Measurements from ENCODE around the gene CDX2.
"Not testable (repeated sequence)": the region's sequence is repeated elsewhere in the genome, so short reads cannot be mapped to it uniquely, and the experiment has no call there.

CDX2 gene

GRCh38 chr13:27969082-27969865 lies at the start of gene CDX2:
TSS of gene CDX2 (minus strand) at chr13:27969315. CDS start at chr13:27969006, 309 bp downstream.
- no peak for DNase-seq

GRCh38 chr13:28014301-28014700 lies 45.2 kb upstream of the CDX2 start:
- no peak for DNase-seq

- DNase-seq: no peak
Measured at GRCh38 chr13:28013482-28013881, 44.4 kb upstream of the CDX2 start.

- no peak for DNase-seq
Measured at GRCh38 chr13:28012896-28013295, 43.8 kb upstream of the CDX2 start.

- peak; percentile 22 for DNase-seq
Measured at GRCh38 chr13:28012383-28012782, 43.3 kb upstream of the CDX2 start.

- DNase-seq: no peak
Measured at GRCh38 chr13:28010046-28010445, 40.9 kb upstream of the CDX2 start.

- DNase-seq: not testable (repeated sequence)
Measured at GRCh38 chr13:28005016-28005415, 35.9 kb upstream of the CDX2 start.

GRCh38 chr13:28002886-28003698 lies 34.0 kb upstream of the CDX2 start:
- peak; percentile 50 for DNase-seq

- no peak for DNase-seq
Measured at GRCh38 chr13:28001837-28002473, 32.8 kb upstream of the CDX2 start.

- no peak for DNase-seq
Measured at GRCh38 chr13:28001049-28001448, 31.9 kb upstream of the CDX2 start.

GRCh38 chr13:28000567-28000966 lies 31.5 kb upstream of the CDX2 start:
- DNase-seq: no peak

GRCh38 chr13:27997904-27998522 lies 28.9 kb upstream of the CDX2 start:
- peak; percentile 16 for DNase-seq

- no peak for DNase-seq
Measured at GRCh38 chr13:27991881-27992280, 22.8 kb upstream of the CDX2 start.

- no peak for DNase-seq
Measured at GRCh38 chr13:27988520-27988919, 19.4 kb upstream of the CDX2 start, which contains the start of gene URAD. TSS of gene URAD (minus strand) at chr13:27988693. CDS start at chr13:27988637, 56 bp downstream.

- DNase-seq: no peak
Measured at GRCh38 chr13:27985600-27985999, 16.5 kb upstream of the CDX2 start.

- no peak for DNase-seq
Measured at GRCh38 chr13:27982361-27982760, 13.2 kb upstream of the CDX2 start.

- DNase-seq: no peak
Measured at GRCh38 chr13:27981006-27981708, 12.0 kb upstream of the CDX2 start.

GRCh38 chr13:27980280-27980998 lies 11.3 kb upstream of the CDX2 start:
- no peak for DNase-seq

GRCh38 chr13:27979765-27980279 lies 10.7 kb upstream of the CDX2 start:
- DNase-seq: no peak

- no peak for DNase-seq
Measured at GRCh38 chr13:27979001-27979643, 10.0 kb upstream of the CDX2 start.
